Measurements from ENCODE around the gene ELP6.

The ELP6 gene

GRCh38 chr3:47513125-47513929 lies at the start of gene ELP6:
Gene ELP6, minus strand, starts transcription at chr3:47513712. Its CDS starts 122 bp downstream, at chr3:47513590.
- peak within 1 kb of the TSS; percentile 44 for H3K9ac ChIP-seq (ENCODE audit: low read length)
- H3K9me3 ChIP-seq (ENCODE audit: low read length) = no peaks in the 10 kb centered on the region
- H3K27me3 ChIP-seq (ENCODE audit: control insufficient read depth in 1 of 2, insufficient read depth in 2 of 2, low read length in 2 of 2) = no peaks in the 10 kb centered on the region
- H3K4me1 ChIP-seq (ENCODE audit: insufficient read depth, low read length) = no peaks in the 10 kb centered on the region
- H3K27ac ChIP-seq (ENCODE audit: low read depth, low read length) = peak within 1 kb of the TSS; percentile 54
- peaks cover 11% of the 10 kb centered on the region for H3K36me3 ChIP-seq (ENCODE audit: insufficient read depth, low read length)
- H3K4me3 ChIP-seq (ENCODE audit: low read depth in 1 of 2, low read length in 2 of 2) = peak within 1 kb of the TSS; percentile 69 to 95

- no peak overlapping the region for H3K27ac ChIP-seq (ENCODE audit: low read depth, low read length)
- H3K9me3 ChIP-seq (ENCODE audit: low read length) = no peaks in the 10 kb centered on the region
- no peaks in the 10 kb centered on the region for H3K36me3 ChIP-seq (ENCODE audit: insufficient read depth, low read length)
- no peaks in the 10 kb centered on the region for H3K27me3 ChIP-seq (ENCODE audit: control insufficient read depth in 1 of 2, insufficient read depth in 2 of 2, low read length in 2 of 2)
- H3K9ac ChIP-seq (ENCODE audit: low read length) = no peak overlapping the region
- no peak overlapping the region for H3K4me3 ChIP-seq (ENCODE audit: low read depth in 1 of 2, low read length in 2 of 2)
- peaks cover 7% of the 10 kb centered on the region for H3K4me1 ChIP-seq (ENCODE audit: insufficient read depth, low read length)
These were observed 42.8 kb upstream of the ELP6 start for GRCh38 chr3:47556351-47556750.

GRCh38 chr3:47554335-47554734 lies 40.8 kb upstream of the ELP6 start:
- Histone ChIP-seq H3K9ac (ENCODE audit: low read length) (no peak overlapping the region), H3K9me3 (ENCODE audit: low read length) (no peaks in the 10 kb centered on the region), H3K27ac (ENCODE audit: low read depth, low read length) (no peak overlapping the region), H3K27me3 (ENCODE audit: control insufficient read depth in 1 of 2, insufficient read depth in 2 of 2, low read length in 2 of 2) (no peaks in the 10 kb centered on the region), H3K4me3 (ENCODE audit: low read depth in 1 of 2, low read length in 2 of 2) (no peak overlapping the region), H3K36me3 (ENCODE audit: insufficient read depth, low read length) (no peaks in the 10 kb centered on the region), H3K4me1 (ENCODE audit: insufficient read depth, low read length) (peaks cover 7% of the 10 kb centered on the region)

- Histone ChIP-seq H3K4me3 (ENCODE audit: low read depth in 1 of 2, low read length in 2 of 2) (no peak overlapping the region), H3K4me1 (ENCODE audit: insufficient read depth, low read length) (peaks cover 7% of the 10 kb centered on the region), H3K27ac (ENCODE audit: low read depth, low read length) (no peak overlapping the region), H3K36me3 (ENCODE audit: insufficient read depth, low read length) (no peaks in the 10 kb centered on the region), H3K9me3 (ENCODE audit: low read length) (no peaks in the 10 kb centered on the region), H3K27me3 (ENCODE audit: control insufficient read depth in 1 of 2, insufficient read depth in 2 of 2, low read length in 2 of 2) (no peaks in the 10 kb centered on the region), H3K9ac (ENCODE audit: low read length) (no peak overlapping the region)
These were observed 39.9 kb upstream of the ELP6 start for GRCh38 chr3:47553407-47553806.

- no peaks in the 10 kb centered on the region for H3K27me3 ChIP-seq (ENCODE audit: control insufficient read depth in 1 of 2, insufficient read depth in 2 of 2, low read length in 2 of 2)
- peaks cover 15% of the 10 kb centered on the region for H3K4me1 ChIP-seq (ENCODE audit: insufficient read depth, low read length)
- peak overlapping the region; percentile 15 to 27 for H3K4me3 ChIP-seq (ENCODE audit: low read depth in 1 of 2, low read length in 2 of 2)
- no peaks in the 10 kb centered on the region for H3K9me3 ChIP-seq (ENCODE audit: low read length)
- no peaks in the 10 kb centered on the region for H3K36me3 ChIP-seq (ENCODE audit: insufficient read depth, low read length)
- no peak overlapping the region for H3K27ac ChIP-seq (ENCODE audit: low read depth, low read length)
- no peak overlapping the region for H3K9ac ChIP-seq (ENCODE audit: low read length)
These were observed 29.1 kb upstream of the ELP6 start for GRCh38 chr3:47542471-47543173.

- Histone ChIP-seq H3K4me3 (ENCODE audit: low read depth in 1 of 2, low read length in 2 of 2) (no peak overlapping the region), H3K4me1 (ENCODE audit: insufficient read depth, low read length) (peaks cover 15% of the 10 kb centered on the region), H3K9ac (ENCODE audit: low read length) (no peak overlapping the region), H3K27me3 (ENCODE audit: control insufficient read depth in 1 of 2, insufficient read depth in 2 of 2, low read length in 2 of 2) (no peaks in the 10 kb centered on the region), H3K27ac (ENCODE audit: low read depth, low read length) (no peak overlapping the region), H3K36me3 (ENCODE audit: insufficient read depth, low read length) (no peaks in the 10 kb centered on the region), H3K9me3 (ENCODE audit: low read length) (no peaks in the 10 kb centered on the region)
These were observed 28.1 kb upstream of the ELP6 start for GRCh38 chr3:47541583-47542108.

- Histone ChIP-seq H3K27ac (ENCODE audit: low read depth, low read length) (no peak overlapping the region), H3K9me3 (ENCODE audit: low read length) (no peaks in the 10 kb centered on the region), H3K4me1 (ENCODE audit: insufficient read depth, low read length) (peaks cover 15% of the 10 kb centered on the region), H3K4me3 (ENCODE audit: low read depth in 1 of 2, low read length in 2 of 2) (no peak overlapping the region), H3K9ac (ENCODE audit: low read length) (no peak overlapping the region), H3K27me3 (ENCODE audit: control insufficient read depth in 1 of 2, insufficient read depth in 2 of 2, low read length in 2 of 2) (no peaks in the 10 kb centered on the region), H3K36me3 (ENCODE audit: insufficient read depth, low read length) (no peaks in the 10 kb centered on the region)
These were observed 26.8 kb upstream of the ELP6 start for GRCh38 chr3:47540281-47540680.

- no peaks in the 10 kb centered on the region for H3K9me3 ChIP-seq (ENCODE audit: low read length)
- no peak overlapping the region for H3K4me3 ChIP-seq (ENCODE audit: low read depth in 1 of 2, low read length in 2 of 2)
- no peaks in the 10 kb centered on the region for H3K36me3 ChIP-seq (ENCODE audit: insufficient read depth, low read length)
- no peak overlapping the region for H3K27ac ChIP-seq (ENCODE audit: low read depth, low read length)
- H3K27me3 ChIP-seq (ENCODE audit: control insufficient read depth in 1 of 2, insufficient read depth in 2 of 2, low read length in 2 of 2) = no peaks in the 10 kb centered on the region
- H3K4me1 ChIP-seq (ENCODE audit: insufficient read depth, low read length) = peaks cover 2% of the 10 kb centered on the region
- H3K9ac ChIP-seq (ENCODE audit: low read length) = no peak overlapping the region
These were observed 23.5 kb upstream of the ELP6 start for GRCh38 chr3:47536967-47537366.

- H3K27me3 ChIP-seq (ENCODE audit: control insufficient read depth in 1 of 2, insufficient read depth in 2 of 2, low read length in 2 of 2) = no peaks in the 10 kb centered on the region
- no peak overlapping the region for H3K27ac ChIP-seq (ENCODE audit: low read depth, low read length)
- H3K36me3 ChIP-seq (ENCODE audit: insufficient read depth, low read length) = no peaks in the 10 kb centered on the region
- no peak overlapping the region for H3K4me3 ChIP-seq (ENCODE audit: low read depth in 1 of 2, low read length in 2 of 2)
- H3K4me1 ChIP-seq (ENCODE audit: insufficient read depth, low read length) = no peaks in the 10 kb centered on the region
- no peaks in the 10 kb centered on the region for H3K9me3 ChIP-seq (ENCODE audit: low read length)
- no peak overlapping the region for H3K9ac ChIP-seq (ENCODE audit: low read length)
These were observed 22.8 kb upstream of the ELP6 start for GRCh38 chr3:47536221-47536891.

GRCh38 chr3:47533996-47534454 lies 20.5 kb upstream of the ELP6 start:
- Histone ChIP-seq H3K27me3 (ENCODE audit: control insufficient read depth in 1 of 2, insufficient read depth in 2 of 2, low read length in 2 of 2) (no peaks in the 10 kb centered on the region), H3K4me3 (ENCODE audit: low read depth in 1 of 2, low read length in 2 of 2) (no peak overlapping the region), H3K9ac (ENCODE audit: low read length) (no peak overlapping the region), H3K36me3 (ENCODE audit: insufficient read depth, low read length) (no peaks in the 10 kb centered on the region), H3K27ac (ENCODE audit: low read depth, low read length) (no peak overlapping the region), H3K9me3 (ENCODE audit: low read length) (no peaks in the 10 kb centered on the region), H3K4me1 (ENCODE audit: insufficient read depth, low read length) (no peaks in the 10 kb centered on the region)

- Histone ChIP-seq H3K9me3 (ENCODE audit: low read length) (no peaks in the 10 kb centered on the region), H3K36me3 (ENCODE audit: insufficient read depth, low read length) (no peaks in the 10 kb centered on the region), H3K9ac (ENCODE audit: low read length) (no peak overlapping the region), H3K4me3 (ENCODE audit: low read depth in 1 of 2, low read length in 2 of 2) (no peak overlapping the region), H3K27me3 (ENCODE audit: control insufficient read depth in 1 of 2, insufficient read depth in 2 of 2, low read length in 2 of 2) (no peaks in the 10 kb centered on the region), H3K27ac (ENCODE audit: low read depth, low read length) (no peak overlapping the region), H3K4me1 (ENCODE audit: insufficient read depth, low read length) (no peaks in the 10 kb centered on the region)
These were observed 20.0 kb upstream of the ELP6 start for GRCh38 chr3:47533481-47533880.
